ENCODE results near the gene LGALS3BP. TPM values are rescaled to one million over a fixed set of nuclear protein-coding genes. Genes with fewer than 3 reads are reported as not detected.
A peak's percentile ranks its signal among the peaks of the same experiment; 100 is the strongest.

LGALS3BP gene
- total and polyA plus RNA-seq, 2 of the 13 experiments (the other 11 are each of a cell fraction or from before 2014, with no cell fraction given), result 137 to 332 TPM

GRCh38 chr17:78965491-78965924 is 14.2 kb downstream of the LGALS3BP start (continued):
- TF ChIP-seq IKZF5 (CRISPR knock-in tag; IDR thresholded peaks at IDR 0.05), result 0 out of 2 replicates have a peak, but pooled peaks have one; percentile 21
- TF ChIP-seq HMGXB4 (CRISPR knock-in tag; IDR thresholded peaks at IDR 0.05; ENCODE audit: borderline replicate concordance in 1 of 2, low read depth in 1 of 2), result no peak
- TF ChIP-seq NR2F6 (IDR thresholded peaks at IDR 0.05), result no peak
- TF ChIP-seq NR2F6 (CRISPR knock-in tag; IDR thresholded peaks at IDR 0.05), result 0 out of 2 replicates have a peak, but pooled peaks have one; percentile 25
- TF ChIP-seq ZNF619 (CRISPR knock-in tag; IDR thresholded peaks at IDR 0.05), result no peak
- no peak for TF ChIP-seq HINFP (CRISPR knock-in tag; IDR thresholded peaks at IDR 0.05; ENCODE audit: low read depth)
- no peak for TF ChIP-seq ZNF160 (CRISPR knock-in tag; IDR thresholded peaks at IDR 0.05)
- no peak for TF ChIP-seq ZNF326 (CRISPR knock-in tag; IDR thresholded peaks at IDR 0.05; ENCODE audit: borderline replicate concordance)
- 0 out of 2 replicates have a peak, but pooled peaks have one; percentile 23 for TF ChIP-seq MAZ (IDR thresholded peaks at IDR 0.05; ENCODE audit: borderline replicate concordance, low read depth, low read length)
- no peak for TF ChIP-seq MAZ (CRISPR knock-in tag; IDR thresholded peaks at IDR 0.05; ENCODE audit: low read depth)
- no peak for TF ChIP-seq ZNF766 (CRISPR knock-in tag; IDR thresholded peaks at IDR 0.05; ENCODE audit: borderline replicate concordance)
- TF ChIP-seq ZC3H13 (CRISPR knock-in tag; IDR thresholded peaks at IDR 0.05), result no peak
- TF ChIP-seq ZNF496 (CRISPR knock-in tag; IDR thresholded peaks at IDR 0.05; ENCODE audit: insufficient replicate concordance), result no peak
- 0 out of 2 replicates have a peak, but pooled peaks have one; percentile 12 for TF ChIP-seq E2F2 (CRISPR knock-in tag; IDR thresholded peaks at IDR 0.05; ENCODE audit: borderline replicate concordance)
- no peak for TF ChIP-seq TFDP2 (CRISPR knock-in tag; IDR thresholded peaks at IDR 0.05)
- TF ChIP-seq ZNF329 (CRISPR knock-in tag; IDR thresholded peaks at IDR 0.05; ENCODE audit: low read depth), result no peak
- TF ChIP-seq RXRA (CRISPR knock-in tag; IDR thresholded peaks at IDR 0.05), result no peak
- 0 out of 2 replicates have a peak, but pooled peaks have one; percentile 16 for TF ChIP-seq ZFX (CRISPR knock-in tag; IDR thresholded peaks at IDR 0.05; ENCODE audit: low read depth)
- TF ChIP-seq ETV5 (CRISPR knock-in tag; IDR thresholded peaks at IDR 0.05; ENCODE audit: borderline replicate concordance), result 0 out of 2 replicates have a peak, but pooled peaks have one; percentile 15
- TF ChIP-seq GRHL1 (CRISPR knock-in tag; conservative IDR thresholded peaks at IDR 0.05), result no peak
- peak; percentile 96 for TF ChIP-seq MTF1 (CRISPR knock-in tag; IDR thresholded peaks at IDR 0.05)
- TF ChIP-seq MIER2 (CRISPR knock-in tag; IDR thresholded peaks at IDR 0.05), result no peak

Data from HepG2 (cell line).